Lung (tissue), 12 donors: ENCODE results near the gene CHRM4. TPM values are rescaled to one million over a fixed set of nuclear protein-coding genes. Genes with fewer than 3 reads are reported as not detected.

Experiments used
- ATAC-seq: fragments of 200-7000 bp; cut with Tn5 transposase; one replicate; pipeline ENCODE4 v1.9.1; 2020; ENCODE audit warnings: moderate number of reproducible peaks; ENCODE audit not compliant: insufficient read depth, low FRiP score
- DNase-seq, 3 donors: peaks; one replicate each; pipeline ENCODE4 v3.0.0-alpha.2; 2013 to 2017
- H3K27ac ChIP-seq, 2 donors: one replicate each; pipeline ENCODE4 v1.5.1; 2013; ENCODE audit warnings: mild to moderate bottlenecking in 2 of 2, moderate library complexity in 2 of 2, control low read depth in 1 of 2, inconsistent platforms in 1 of 2, low read depth in 1 of 2, low read length in 1 of 2
- H3K27me3 ChIP-seq, 3 donors: one replicate each; pipeline ENCODE4 v1.5.1; 2013; ENCODE audit warnings: low read length in 2 of 3; ENCODE audit not compliant: control insufficient read depth in 3 of 3, insufficient read depth in 3 of 3
- H3K36me3 ChIP-seq, 4 donors: one replicate each; pipeline ENCODE4 v1.5.1; 2013; ENCODE audit warnings: low read length in 4 of 4, mild to moderate bottlenecking in 1 of 4, moderate library complexity in 1 of 4; ENCODE audit not compliant: control insufficient read depth in 4 of 4, insufficient read depth in 4 of 4
- H3K4me1 ChIP-seq, 5 donors: one replicate each; pipeline ENCODE4 v1.5.1; 2013; ENCODE audit warnings: low read length in 5 of 5, mild to moderate bottlenecking in 2 of 5, moderate library complexity in 1 of 5; ENCODE audit not compliant: control insufficient read depth in 5 of 5, insufficient read depth in 5 of 5
- H3K4me3 ChIP-seq: one replicate; pipeline ENCODE4 v1.5.1; 2013; ENCODE audit warnings: mild to moderate bottlenecking, control low read depth, moderate library complexity
- H3K9ac ChIP-seq, 2 donors: one replicate each; pipeline ENCODE4 v1.5.1; 2013; ENCODE audit warnings: low read length in 2 of 2, control low read depth in 1 of 2; ENCODE audit not compliant: insufficient read depth in 1 of 2
- H3K9me3 ChIP-seq, 4 donors: one replicate each; pipeline ENCODE4 v1.5.1; 2013; ENCODE audit warnings: low read length in 3 of 4, mild to moderate bottlenecking in 1 of 4, moderate library complexity in 1 of 4; ENCODE audit not compliant: control insufficient read depth in 4 of 4, insufficient read depth in 3 of 4
- WGBS, 2 donors: extraction: QIAGEN DNeasy Blood & Tissue Kit; methylation state at CpG; one replicate each; pipeline ENCODE4 v1.1.7; 2013; 5-methylcytosine and 5-hydroxymethylcytosine counted together
- polyA plus RNA-seq, 2 donors: library from polyadenylated mRNA; stranded (reverse); fragments of 200-250 nt; gene quantifications; one replicate each; pipeline ENCODE4 v1.2.1, GENCODE V29; 2013
- total RNA-seq, 2 donors: library from RNA; depleted of rRNA in 1 of 2; stranded (reverse); fragments of >200 nt in 1 of 2; gene quantifications; one replicate each; pipeline ENCODE4 v1.2.1, GENCODE V29; 2014 to 2021
- TF ChIP-seq, protein P1 (sequence below): IDR thresholded peaks from 2 replicates; pipeline ENCODE4 v1.5.1; 2012; ENCODE audit warnings: mild to moderate bottlenecking; ENCODE audit errors: control extremely low read depth, extremely low read depth
- donor health status: control.
- donor health status: control.
- donor health status: Bipolar disorder and iron deficiency.
- donor health status: healthy.
- donor health status: DM: yes; HTN: yes; CAD: no.

Gene CHRM4
- total and polyA plus RNA-seq, 4 donors = 0.05 to 0.28 (median 0.10) TPM; not detected in 1

DNA sequence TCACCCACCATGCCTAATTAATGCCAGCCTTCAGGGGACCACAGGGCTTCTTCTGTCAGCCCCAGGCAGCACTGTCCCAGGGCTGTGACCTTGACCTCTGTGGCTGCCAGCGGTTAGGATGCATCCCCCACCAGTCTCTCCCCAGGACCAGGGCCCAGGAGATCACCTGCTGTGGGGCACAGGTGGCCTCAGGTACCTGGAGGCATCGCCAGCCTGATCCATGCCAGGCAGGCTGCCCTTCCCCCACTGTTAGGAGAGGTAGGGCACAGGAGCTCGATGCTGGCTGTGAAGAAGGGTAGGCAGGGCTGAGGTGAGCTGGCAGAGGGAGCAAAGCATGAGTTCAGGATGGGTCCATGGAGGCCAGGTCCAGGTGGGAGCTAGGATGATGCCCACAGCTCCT lies 26.8 kb downstream of the CHRM4 start:
- ATAC-seq (no peak), DNase-seq (no peak)
- 87 to 93% methylated on average over 3 of the region's 3 CpGs for WGBS, 2 donors
- Histone ChIP-seq H3K36me3 (peaks cover 0 to 17% (median 0%) of the 10 kb centered on the region in 4 donors), H3K9ac (no peak overlapping the region), H3K4me1 (peaks cover 4 to 42% (median 26%) of the 10 kb centered on the region in 5 donors), H3K9me3 (no peaks in the 10 kb centered on the region), H3K27ac (no peak overlapping the region), H3K27me3 (no peaks in the 10 kb centered on the region), H3K4me3 (no peak overlapping the region)
- TF ChIP-seq, protein P1, sequence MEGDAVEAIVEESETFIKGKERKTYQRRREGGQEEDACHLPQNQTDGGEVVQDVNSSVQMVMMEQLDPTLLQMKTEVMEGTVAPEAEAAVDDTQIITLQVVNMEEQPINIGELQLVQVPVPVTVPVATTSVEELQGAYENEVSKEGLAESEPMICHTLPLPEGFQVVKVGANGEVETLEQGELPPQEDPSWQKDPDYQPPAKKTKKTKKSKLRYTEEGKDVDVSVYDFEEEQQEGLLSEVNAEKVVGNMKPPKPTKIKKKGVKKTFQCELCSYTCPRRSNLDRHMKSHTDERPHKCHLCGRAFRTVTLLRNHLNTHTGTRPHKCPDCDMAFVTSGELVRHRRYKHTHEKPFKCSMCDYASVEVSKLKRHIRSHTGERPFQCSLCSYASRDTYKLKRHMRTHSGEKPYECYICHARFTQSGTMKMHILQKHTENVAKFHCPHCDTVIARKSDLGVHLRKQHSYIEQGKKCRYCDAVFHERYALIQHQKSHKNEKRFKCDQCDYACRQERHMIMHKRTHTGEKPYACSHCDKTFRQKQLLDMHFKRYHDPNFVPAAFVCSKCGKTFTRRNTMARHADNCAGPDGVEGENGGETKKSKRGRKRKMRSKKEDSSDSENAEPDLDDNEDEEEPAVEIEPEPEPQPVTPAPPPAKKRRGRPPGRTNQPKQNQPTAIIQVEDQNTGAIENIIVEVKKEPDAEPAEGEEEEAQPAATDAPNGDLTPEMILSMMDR = no peak

GRCh38 chr11:46364056-46364455 lies 27.5 kb downstream of the CHRM4 start:
- no peak overlapping the region for H3K9ac ChIP-seq
- WGBS, 2 donors = 79 to 89% methylated on average over 9 of the region's 9 CpGs
- peak overlapping the region; percentile 73 to 85 for H3K27ac ChIP-seq
- no peaks in the 10 kb centered on the region for H3K9me3 ChIP-seq
- ATAC-seq = no peak
- H3K27me3 ChIP-seq = no peaks in the 10 kb centered on the region
- H3K36me3 ChIP-seq = peaks cover 0 to 12% (median 0%) of the 10 kb centered on the region in 4 donors
- H3K4me3 ChIP-seq = no peak overlapping the region
- no peak for DNase-seq
- TF ChIP-seq, protein P1 = no peak
- H3K4me1 ChIP-seq = peaks cover 4 to 38% (median 26%) of the 10 kb centered on the region in 5 donors

DNA sequence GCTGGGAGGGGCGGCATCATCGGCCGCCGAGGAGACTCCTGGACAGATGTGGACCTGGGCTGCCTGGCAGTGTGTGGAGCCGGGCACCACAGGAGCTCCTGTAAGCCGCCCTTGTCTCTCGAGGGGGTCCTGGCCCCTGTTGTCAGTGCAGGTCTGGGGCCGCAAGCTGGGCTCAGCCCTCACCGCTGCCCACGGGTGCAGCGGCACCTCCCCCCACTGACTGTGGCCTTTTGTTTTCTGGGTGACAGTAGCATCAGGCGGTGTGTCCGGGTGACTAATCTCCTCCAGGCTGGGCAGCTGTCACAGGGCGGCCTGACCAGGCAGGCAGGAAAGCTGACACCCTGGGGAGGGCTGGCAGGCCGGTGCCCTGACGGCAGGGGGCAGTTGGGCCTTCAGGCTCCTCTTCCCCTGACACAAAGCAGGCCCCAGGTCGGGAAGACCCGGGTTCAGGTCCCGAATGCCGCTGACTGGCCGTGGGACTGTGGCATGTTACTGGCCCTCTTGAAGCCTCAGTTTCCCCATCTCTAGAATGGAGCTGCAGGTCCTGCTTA lies 28.0 kb downstream of the CHRM4 start:
- Histone ChIP-seq H3K36me3 (peaks cover 0 to 12% (median 0%) of the 10 kb centered on the region in 4 donors), H3K9ac (no peak overlapping the region), H3K27ac (peak overlapping the region; percentile 73 to 85), H3K9me3 (no peaks in the 10 kb centered on the region), H3K27me3 (no peaks in the 10 kb centered on the region), H3K4me3 (no peak overlapping the region), H3K4me1 (peaks cover 4 to 38% (median 26%) of the 10 kb centered on the region in 5 donors)
- 68% methylated on average over 21 of the region's 21 CpGs for WGBS, 2 donors
- ATAC-seq (peak; percentile 20), DNase-seq (no peak)
- TF ChIP-seq, protein P1 = no peak

DNA sequence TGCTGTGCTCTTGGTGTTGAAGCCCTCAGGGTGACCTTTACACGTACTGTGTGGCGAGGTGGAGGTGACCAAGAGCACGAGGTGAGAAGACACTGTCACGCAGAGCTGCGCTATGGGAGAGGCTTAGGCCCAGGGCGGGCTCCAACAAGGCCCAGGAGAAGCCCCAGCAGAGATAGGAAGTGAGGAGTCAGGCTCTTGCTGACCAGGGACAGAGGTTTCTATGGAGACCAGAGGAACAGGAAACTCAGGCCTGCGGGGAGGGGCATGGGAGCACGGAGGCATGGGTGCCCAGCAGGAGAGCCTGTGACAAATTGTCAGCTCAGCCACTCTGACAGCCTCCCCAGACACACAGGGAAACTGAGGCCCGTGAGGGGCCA lies 28.6 kb downstream of the CHRM4 start:
- peaks cover 4 to 38% (median 26%) of the 10 kb centered on the region in 5 donors for H3K4me1 ChIP-seq
- ATAC-seq = peak; percentile 41
- peak overlapping the region; percentile 73 to 88 for H3K27ac ChIP-seq
- peak overlapping the region in 1 of 2 donors; percentile 13 for H3K9ac ChIP-seq
- TF ChIP-seq, protein P1 = no peak
- no peaks in the 10 kb centered on the region for H3K9me3 ChIP-seq
- no peaks in the 10 kb centered on the region for H3K27me3 ChIP-seq
- WGBS, 2 donors = 40 to 46% methylated on average over 9 of the region's 9 CpGs
- H3K4me3 ChIP-seq = no peak overlapping the region
- peak; percentile 61 to 65 (median 64) for DNase-seq
- peaks cover 0 to 8% (median 0%) of the 10 kb centered on the region in 4 donors for H3K36me3 ChIP-seq
